ENCODE results near the gene CHI3L1.

DNA sequence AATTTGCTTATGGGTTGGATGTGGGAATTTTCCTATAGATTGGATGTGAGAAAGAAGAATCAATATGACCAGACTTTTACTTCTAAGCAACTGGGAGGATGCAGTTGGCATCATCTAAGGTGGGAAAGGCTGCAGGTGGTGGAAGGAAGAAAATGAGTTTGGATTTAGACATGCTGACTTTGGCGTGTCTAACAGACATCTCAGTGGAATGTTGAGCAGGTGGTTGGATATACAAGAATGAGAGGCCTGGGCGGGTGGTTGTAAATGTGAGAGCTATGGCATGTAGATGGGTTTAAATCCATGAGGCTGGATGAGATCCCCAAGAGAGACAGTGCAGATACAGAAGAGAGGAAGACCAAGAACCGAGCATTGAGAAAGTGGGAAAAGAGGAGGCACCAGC, 48.4 kb downstream of the CHI3L1 start:
- TF ChIP-seq, protein P1, sequence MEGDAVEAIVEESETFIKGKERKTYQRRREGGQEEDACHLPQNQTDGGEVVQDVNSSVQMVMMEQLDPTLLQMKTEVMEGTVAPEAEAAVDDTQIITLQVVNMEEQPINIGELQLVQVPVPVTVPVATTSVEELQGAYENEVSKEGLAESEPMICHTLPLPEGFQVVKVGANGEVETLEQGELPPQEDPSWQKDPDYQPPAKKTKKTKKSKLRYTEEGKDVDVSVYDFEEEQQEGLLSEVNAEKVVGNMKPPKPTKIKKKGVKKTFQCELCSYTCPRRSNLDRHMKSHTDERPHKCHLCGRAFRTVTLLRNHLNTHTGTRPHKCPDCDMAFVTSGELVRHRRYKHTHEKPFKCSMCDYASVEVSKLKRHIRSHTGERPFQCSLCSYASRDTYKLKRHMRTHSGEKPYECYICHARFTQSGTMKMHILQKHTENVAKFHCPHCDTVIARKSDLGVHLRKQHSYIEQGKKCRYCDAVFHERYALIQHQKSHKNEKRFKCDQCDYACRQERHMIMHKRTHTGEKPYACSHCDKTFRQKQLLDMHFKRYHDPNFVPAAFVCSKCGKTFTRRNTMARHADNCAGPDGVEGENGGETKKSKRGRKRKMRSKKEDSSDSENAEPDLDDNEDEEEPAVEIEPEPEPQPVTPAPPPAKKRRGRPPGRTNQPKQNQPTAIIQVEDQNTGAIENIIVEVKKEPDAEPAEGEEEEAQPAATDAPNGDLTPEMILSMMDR (IDR thresholded peaks at IDR 0.05), result no peak
- no peak for TF ChIP-seq POLR2A (IDR thresholded peaks at IDR 0.05)
